ENCODE measurements around the gene LIPG.

Gene LIPG

GRCh38 chr18:49618742-49619681, 57.2 kb downstream of the LIPG start:
- H3K27ac Mint-ChIP-seq, result no peak overlapping the region
- CTCF ChIA-PET, result no interaction called here
- no peaks in the 10 kb centered on the region for H3K4me1 Mint-ChIP-seq
- peaks cover 41% of the 10 kb centered on the region for H3K27me3 Mint-ChIP-seq
- H3K36me3 Mint-ChIP-seq, result no peaks in the 10 kb centered on the region
- no peaks in the 10 kb centered on the region for H3K9me3 Mint-ChIP-seq
- DNase-seq, result no peak
- H3K4me3 Mint-ChIP-seq, result no peak overlapping the region

DNA sequence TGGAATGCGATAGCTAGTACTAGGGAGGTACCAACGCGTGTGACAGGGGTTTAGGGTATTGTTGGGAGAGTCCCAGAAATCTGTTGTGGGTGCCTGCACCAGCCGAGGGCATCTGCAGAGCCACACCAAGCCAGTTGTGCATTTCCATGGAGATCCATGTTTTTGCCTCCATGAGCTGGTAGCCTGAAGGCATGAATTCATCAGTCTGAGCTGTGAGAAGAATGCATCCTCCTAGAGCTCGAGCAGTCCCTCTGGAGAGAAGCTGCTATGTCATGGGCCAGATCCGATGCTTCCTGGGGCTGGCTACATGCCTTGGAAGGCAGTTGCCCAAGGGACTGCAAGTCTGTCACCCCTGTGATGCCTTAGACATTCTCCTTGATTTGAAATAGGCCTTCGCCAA, 57.9 kb downstream of the LIPG start:
- peaks cover 43% of the 10 kb centered on the region for H3K27me3 Mint-ChIP-seq
- H3K27ac Mint-ChIP-seq, result no peak overlapping the region
- no peak overlapping the region for H3K4me3 Mint-ChIP-seq
- H3K9me3 Mint-ChIP-seq, result no peaks in the 10 kb centered on the region
- DNase-seq, result no peak
- H3K36me3 Mint-ChIP-seq, result no peaks in the 10 kb centered on the region
- CTCF ChIA-PET, result no interaction called here
- no peaks in the 10 kb centered on the region for H3K4me1 Mint-ChIP-seq

GRCh38 chr18:49621301-49621700, 59.4 kb downstream of the LIPG start:
- no peak overlapping the region for H3K4me3 Mint-ChIP-seq
- peaks cover 44% of the 10 kb centered on the region for H3K27me3 Mint-ChIP-seq
- DNase-seq, result no peak
- CTCF ChIA-PET, result no interaction called here
- H3K9me3 Mint-ChIP-seq, result no peaks in the 10 kb centered on the region
- no peak overlapping the region for H3K27ac Mint-ChIP-seq
- H3K36me3 Mint-ChIP-seq, result no peaks in the 10 kb centered on the region
- H3K4me1 Mint-ChIP-seq, result no peaks in the 10 kb centered on the region

GRCh38 chr18:49621717-49622351, 60.0 kb downstream of the LIPG start:
- H3K9me3 Mint-ChIP-seq, result no peaks in the 10 kb centered on the region
- H3K27ac Mint-ChIP-seq, result no peak overlapping the region
- no peak for DNase-seq
- H3K36me3 Mint-ChIP-seq, result no peaks in the 10 kb centered on the region
- no peak overlapping the region for H3K4me3 Mint-ChIP-seq
- H3K27me3 Mint-ChIP-seq, result peaks cover 44% of the 10 kb centered on the region
- H3K4me1 Mint-ChIP-seq, result no peaks in the 10 kb centered on the region
- CTCF ChIA-PET, result no interaction called here

- Mint-ChIP-seq H3K9me3 (no peaks in the 10 kb centered on the region), H3K27me3 (peaks cover 44% of the 10 kb centered on the region), H3K36me3 (no peaks in the 10 kb centered on the region), H3K27ac (no peak overlapping the region), H3K4me3 (no peak overlapping the region), H3K4me1 (no peaks in the 10 kb centered on the region)
- CTCF ChIA-PET, result no interaction called here
- no peak for DNase-seq
Observed at GRCh38 chr18:49623571-49623970, 61.7 kb downstream of the LIPG start.

DNA sequence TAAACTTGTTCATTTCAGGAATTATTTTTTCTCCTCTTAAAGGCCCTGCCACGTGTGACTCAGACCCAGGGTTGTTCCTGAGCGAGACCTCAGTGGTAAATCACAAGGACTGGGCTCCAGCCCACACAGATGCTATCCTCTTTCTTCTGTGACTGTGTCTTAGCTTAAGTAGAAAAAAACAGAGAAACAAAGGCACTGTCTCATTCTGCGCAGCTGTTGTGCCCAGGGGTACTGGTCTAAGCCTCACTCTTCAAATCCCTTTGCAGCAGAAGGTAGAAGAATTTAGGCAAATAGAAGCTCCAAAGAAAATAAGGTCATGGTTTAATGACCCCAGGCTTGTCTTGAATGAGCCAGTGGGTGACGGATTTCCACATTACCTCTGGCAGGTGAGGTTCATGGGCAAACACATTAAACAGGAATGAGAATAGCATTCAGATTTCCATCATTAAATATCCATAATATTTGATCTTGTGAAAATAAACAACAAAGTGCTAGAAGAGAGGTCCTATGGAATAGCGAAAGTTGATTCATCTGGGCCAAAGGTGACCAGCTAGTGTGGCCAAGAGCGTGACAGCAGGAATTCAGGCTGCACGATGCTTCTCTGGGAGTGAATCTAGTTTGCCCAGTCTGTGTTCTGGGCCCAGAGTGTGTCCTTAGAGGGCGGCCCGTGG, 63.3 kb downstream of the LIPG start:
- no peaks in the 10 kb centered on the region for H3K9me3 Mint-ChIP-seq
- peaks cover 35% of the 10 kb centered on the region for H3K27me3 Mint-ChIP-seq
- CTCF ChIA-PET, result no interaction called here
- no peak for DNase-seq
- H3K4me1 Mint-ChIP-seq, result no peaks in the 10 kb centered on the region
- no peak overlapping the region for H3K4me3 Mint-ChIP-seq
- no peaks in the 10 kb centered on the region for H3K36me3 Mint-ChIP-seq
- no peak overlapping the region for H3K27ac Mint-ChIP-seq

DNA sequence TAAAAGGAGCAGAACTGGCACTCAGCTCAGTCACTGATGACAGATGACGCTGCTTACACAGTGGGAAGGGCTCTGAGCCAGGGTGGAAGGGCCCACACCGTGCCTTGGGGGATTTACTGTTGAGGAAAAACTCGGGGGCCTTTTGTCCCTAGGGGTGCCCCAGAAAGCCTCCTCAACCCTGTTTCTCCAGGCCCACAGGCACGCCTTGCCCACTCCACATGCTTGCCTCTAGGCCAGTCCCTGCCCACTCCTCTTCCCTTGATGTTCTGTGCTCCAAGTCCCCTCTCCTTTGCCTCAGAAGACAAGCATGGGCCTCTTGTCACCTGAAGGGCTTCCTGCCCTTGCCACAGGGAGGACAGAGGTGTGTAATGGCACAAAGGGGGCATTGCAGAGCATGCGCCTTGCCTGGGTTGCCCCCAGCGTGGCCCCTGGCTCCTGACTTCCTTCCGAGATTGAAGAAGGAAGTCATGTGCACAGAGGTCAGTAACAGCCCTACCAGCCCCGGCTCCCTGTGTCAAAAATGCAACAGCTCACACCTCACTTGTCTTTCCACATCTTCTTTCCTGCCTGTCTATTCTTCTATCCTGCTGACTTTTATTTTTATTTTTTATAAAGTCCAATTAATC, 65.1 kb downstream of the LIPG start:
- Mint-ChIP-seq H3K36me3 (no peaks in the 10 kb centered on the region), H3K4me3 (no peak overlapping the region), H3K9me3 (no peaks in the 10 kb centered on the region), H3K4me1 (no peaks in the 10 kb centered on the region), H3K27ac (no peak overlapping the region), H3K27me3 (peaks cover 21% of the 10 kb centered on the region)
- CTCF ChIA-PET, result no interaction called here
- no peak for DNase-seq

GRCh38 chr18:49628119-49628518, 66.3 kb downstream of the LIPG start:
- Mint-ChIP-seq H3K27ac (no peak overlapping the region), H3K36me3 (no peaks in the 10 kb centered on the region), H3K4me3 (no peak overlapping the region), H3K9me3 (no peaks in the 10 kb centered on the region), H3K4me1 (no peaks in the 10 kb centered on the region), H3K27me3 (peaks cover 9% of the 10 kb centered on the region)
- CTCF ChIA-PET, result no interaction called here
- no peak for DNase-seq

DNA sequence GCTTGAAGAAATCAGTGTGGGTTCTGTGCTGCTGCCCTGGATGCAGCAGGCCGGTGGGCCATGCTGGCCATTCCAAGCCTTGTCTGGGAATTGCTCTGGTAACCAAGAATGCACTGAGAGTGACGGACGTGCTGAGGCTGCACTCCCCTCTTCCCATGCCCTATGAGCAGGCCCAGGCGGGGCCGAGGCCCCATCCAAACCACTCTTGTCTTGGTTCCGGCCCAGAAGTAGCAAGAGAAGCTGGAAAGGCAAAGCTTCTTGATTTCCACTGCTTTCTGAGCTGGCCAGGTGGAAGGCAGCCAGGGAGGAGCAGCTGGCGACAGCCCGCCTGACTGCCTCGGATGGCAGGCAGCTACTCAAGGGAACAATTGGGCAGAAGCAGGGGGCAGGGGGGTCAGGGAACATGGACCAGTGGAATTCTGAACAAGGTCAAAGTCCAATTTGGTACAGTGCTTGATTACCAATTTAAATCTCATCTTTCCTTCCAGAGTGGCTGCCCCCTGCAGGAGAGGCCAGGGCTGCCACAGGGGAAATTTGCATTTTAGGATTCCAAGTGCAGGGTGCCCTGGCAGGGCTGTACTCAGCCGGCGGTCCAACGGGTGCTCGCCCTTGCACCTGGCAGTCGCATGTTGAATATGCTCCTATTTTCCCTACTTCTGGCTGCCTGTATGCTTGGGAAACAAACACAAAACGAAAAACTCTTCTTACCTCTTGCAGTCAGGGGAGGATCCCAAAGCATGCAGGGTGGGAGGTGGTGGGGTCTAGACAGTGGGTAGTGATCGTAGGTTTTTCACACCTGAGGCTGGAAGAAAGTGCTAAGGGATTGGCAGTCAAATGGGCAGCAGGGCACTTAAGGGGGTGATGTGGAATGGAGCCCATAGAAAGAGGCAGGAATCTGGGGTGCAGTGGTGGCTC, 67.3 kb downstream of the LIPG start:
- Mint-ChIP-seq H3K27me3 (peaks cover 8% of the 10 kb centered on the region), H3K27ac (no peak overlapping the region), H3K36me3 (no peaks in the 10 kb centered on the region), H3K4me1 (no peaks in the 10 kb centered on the region), H3K4me3 (no peak overlapping the region), H3K9me3 (no peaks in the 10 kb centered on the region)
- DNase-seq, result no peak
- CTCF ChIA-PET, result no interaction called here

- Mint-ChIP-seq H3K27ac (no peak overlapping the region), H3K4me3 (no peak overlapping the region), H3K4me1 (no peaks in the 10 kb centered on the region), H3K36me3 (no peaks in the 10 kb centered on the region), H3K27me3 (peaks cover 5% of the 10 kb centered on the region), H3K9me3 (no peaks in the 10 kb centered on the region)
- DNase-seq, result no peak
- CTCF ChIA-PET, result no interaction called here
Observed at GRCh38 chr18:49630246-49630699, 68.4 kb downstream of the LIPG start.

DNA sequence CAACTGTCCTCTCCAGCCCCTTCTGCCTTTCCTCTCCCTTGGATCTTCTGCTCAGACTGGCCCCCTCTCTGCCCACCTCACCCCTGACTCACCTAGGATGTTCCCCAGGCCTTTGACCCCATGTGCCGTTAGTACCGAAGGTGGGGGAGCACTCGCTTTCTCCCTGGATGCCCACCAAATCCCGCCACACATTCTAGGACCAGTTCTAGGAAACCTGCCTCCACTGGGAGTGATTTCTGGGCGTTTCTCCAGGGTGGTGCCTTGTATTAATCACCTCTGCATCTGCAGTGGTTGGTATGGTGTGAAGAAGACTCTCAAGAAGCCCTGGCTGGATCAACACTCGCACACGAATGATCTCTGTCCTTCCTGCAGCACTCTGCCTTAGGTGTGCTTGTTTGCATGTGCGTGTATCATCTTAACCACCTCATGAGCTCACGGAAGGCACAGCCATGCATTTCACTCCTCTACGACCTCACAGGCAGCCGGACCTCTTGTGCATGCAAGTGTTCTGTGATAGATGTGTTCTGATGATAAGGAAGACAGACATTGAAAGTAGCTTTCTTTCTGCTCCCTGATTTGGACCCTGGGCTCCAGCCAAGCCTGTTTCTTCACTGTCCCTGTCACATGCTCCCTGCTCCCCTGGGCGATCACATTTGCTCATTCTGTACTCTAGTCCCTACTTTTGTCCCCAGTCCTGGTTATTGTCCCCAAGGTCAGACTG, 69.4 kb downstream of the LIPG start:
- peaks cover 5% of the 10 kb centered on the region for H3K27me3 Mint-ChIP-seq
- no peaks in the 10 kb centered on the region for H3K4me1 Mint-ChIP-seq
- no peak for DNase-seq
- H3K9me3 Mint-ChIP-seq, result no peaks in the 10 kb centered on the region
- no peaks in the 10 kb centered on the region for H3K36me3 Mint-ChIP-seq
- CTCF ChIA-PET, result no interaction called here
- H3K4me3 Mint-ChIP-seq, result no peak overlapping the region
- no peak overlapping the region for H3K27ac Mint-ChIP-seq

DNA sequence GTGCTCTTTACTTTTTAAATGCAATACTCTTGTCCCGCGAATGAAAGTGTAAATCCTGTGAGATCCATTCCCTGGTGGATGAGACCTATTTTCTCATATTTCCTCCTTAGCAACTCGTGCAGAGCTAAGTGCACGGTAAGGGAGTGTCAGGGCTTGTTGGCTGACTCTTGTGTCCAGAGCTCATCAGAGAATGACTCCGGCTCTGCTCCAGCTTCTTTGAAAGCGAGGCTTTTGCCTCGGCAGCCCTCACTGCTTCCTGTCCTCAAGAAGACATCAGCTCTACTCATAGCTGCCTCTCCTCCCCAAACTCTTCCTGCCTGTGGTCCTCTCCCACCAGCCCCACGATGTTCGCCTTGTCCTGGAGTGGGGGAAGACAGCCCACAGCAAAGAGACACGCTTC, 70.7 kb downstream of the LIPG start:
- no peak overlapping the region for H3K4me3 Mint-ChIP-seq
- H3K36me3 Mint-ChIP-seq, result no peaks in the 10 kb centered on the region
- H3K9me3 Mint-ChIP-seq, result no peaks in the 10 kb centered on the region
- H3K27me3 Mint-ChIP-seq, result peaks cover 5% of the 10 kb centered on the region
- CTCF ChIA-PET, result no interaction called here
- H3K4me1 Mint-ChIP-seq, result no peaks in the 10 kb centered on the region
- H3K27ac Mint-ChIP-seq, result no peak overlapping the region
- no peak for DNase-seq

GRCh38 chr18:49638209-49638785, 76.4 kb downstream of the LIPG start:
- H3K36me3 Mint-ChIP-seq, result no peaks in the 10 kb centered on the region
- H3K27ac Mint-ChIP-seq, result no peak overlapping the region
- peaks cover 8% of the 10 kb centered on the region for H3K27me3 Mint-ChIP-seq
- no peaks in the 10 kb centered on the region for H3K4me1 Mint-ChIP-seq
- no peaks in the 10 kb centered on the region for H3K9me3 Mint-ChIP-seq
- H3K4me3 Mint-ChIP-seq, result no peak overlapping the region
- no peak for DNase-seq
- CTCF ChIA-PET, result no interaction called here
